Keratinocyte (primary cell): Measurements from ENCODE around the gene PIGT.

Experiments used
- CTCF ChIP-seq, 3 experiments: IDR thresholded peaks in 1 of 3; conservative IDR thresholded peaks in 1 of 3; optimal IDR thresholded peaks in 1 of 3; 2 replicates in 2 of 3; 3 replicates in 1 of 3; pipeline versions ENCODE3 to v1.5.1; 2011; ENCODE audit warnings: low read length in 3 of 3, mild to moderate bottlenecking in 3 of 3, moderate library complexity in 2 of 3, control low read depth in 1 of 3, inconsistent platforms in 1 of 3; ENCODE audit not compliant: insufficient read depth in 2 of 3; ENCODE audit errors: extremely low read depth in 1 of 3
- EZH2 ChIP-seq: IDR thresholded peaks from one replicate; pipeline ENCODE4 v1.6.1; 2012; ENCODE audit warnings: inconsistent platforms, mild to moderate bottlenecking, low read length, moderate library complexity

- TF ChIP-seq CTCF (optimal IDR thresholded peaks at IDR 0.05 in 1 of 3, IDR thresholded peaks at IDR 0.05 in 1 of 3, conservative IDR thresholded peaks at IDR 0.05 in 1 of 3; ENCODE audit: extremely low read depth in 1 of 3, insufficient read depth in 2 of 3, low read length in 3 of 3) (no peak), EZH2 (no peak)
These were observed 51.9 kb downstream of the PIGT start for GRCh38 chr20:45467861-45468260.
